Stimulated activated CD8-positive, alpha-beta memory T cell treated with anti-CD3 and anti-CD28 coated beads, Interleukin-15, amount 100 ng/mL, for 1 hour (primary cell): ENCODE data around the gene PLCB1.
"Not testable (repeated sequence)": the region's sequence is repeated elsewhere in the genome, so short reads cannot be mapped to it uniquely, and the experiment has no call there.

Experiments
- DNase-seq: peaks from one replicate; pipeline ENCODE4 v3.0.0-alpha.2; 2020; ENCODE audit warnings: low read depth

Gene PLCB1

GRCh38 chr20:8334641-8335040, 202.6 kb downstream of the PLCB1 start:
- no peak for DNase-seq

- DNase-seq = no peak
Observed at GRCh38 chr20:8335059-8335458, 203.0 kb downstream of the PLCB1 start.

GRCh38 chr20:8335495-8336195, 203.6 kb downstream of the PLCB1 start:
- no peak for DNase-seq

GRCh38 chr20:8339349-8339748, 207.3 kb downstream of the PLCB1 start:
- DNase-seq = no peak

GRCh38 chr20:8342391-8342790, 210.3 kb downstream of the PLCB1 start:
- DNase-seq = no peak

GRCh38 chr20:8344106-8344505, 212.0 kb downstream of the PLCB1 start:
- no peak for DNase-seq

GRCh38 chr20:8344631-8345030, 212.6 kb downstream of the PLCB1 start:
- DNase-seq = no peak

- no peak for DNase-seq
Observed at GRCh38 chr20:8346700-8347270, 214.7 kb downstream of the PLCB1 start.

- DNase-seq = not testable (repeated sequence)
Observed at GRCh38 chr20:8350225-8350624, 218.2 kb downstream of the PLCB1 start.

GRCh38 chr20:8352486-8352885, 220.4 kb downstream of the PLCB1 start:
- DNase-seq = no peak

GRCh38 chr20:8353512-8353911, 221.4 kb downstream of the PLCB1 start:
- no peak for DNase-seq

GRCh38 chr20:8355453-8355852, 223.4 kb downstream of the PLCB1 start:
- DNase-seq = no peak

GRCh38 chr20:8356806-8357205, 224.7 kb downstream of the PLCB1 start:
- no peak for DNase-seq

- DNase-seq = no peak
Observed at GRCh38 chr20:8357703-8358102, 225.6 kb downstream of the PLCB1 start.

- DNase-seq = no peak
Observed at GRCh38 chr20:8360035-8360434, 228.0 kb downstream of the PLCB1 start.

- no peak for DNase-seq
Observed at GRCh38 chr20:8361006-8361652, 229.1 kb downstream of the PLCB1 start.

GRCh38 chr20:8361779-8362178, 229.7 kb downstream of the PLCB1 start:
- no peak for DNase-seq

- DNase-seq = no peak
Observed at GRCh38 chr20:8362457-8362856, 230.4 kb downstream of the PLCB1 start.

- DNase-seq = no peak
Observed at GRCh38 chr20:8363970-8364733, 232.1 kb downstream of the PLCB1 start.

GRCh38 chr20:8364734-8365078, 232.6 kb downstream of the PLCB1 start:
- no peak for DNase-seq

- DNase-seq = no peak
Observed at GRCh38 chr20:8365634-8366033, 233.6 kb downstream of the PLCB1 start.

GRCh38 chr20:8366303-8366923, 234.3 kb downstream of the PLCB1 start:
- no peak for DNase-seq
